GM12875 (cell line): ENCODE results near the gene GPI.

Experiments used
- H3K4me3 ChIP-seq: one replicate; pipeline ENCODE4 v1.5.1; 2011; ENCODE audit warnings: low read depth, low read length, control low read depth
- CTCF ChIP-seq: IDR thresholded peaks from 2 replicates; pipeline ENCODE4 v1.5.1; 2011; ENCODE audit warnings: low read depth, mild to moderate bottlenecking, control low read depth, inconsistent platforms, low read length, moderate library complexity, borderline replicate concordance; ENCODE audit not compliant: insufficient read depth

The GPI gene

GRCh38 chr19:34375598-34375997 lies 10.6 kb downstream of the GPI start:
- TF ChIP-seq CTCF: no peak

GRCh38 chr19:34380639-34381241 lies 15.7 kb downstream of the GPI start:
- no peak for TF ChIP-seq CTCF
- H3K4me3 ChIP-seq: no peak overlapping the region

More at GRCh38 chr19:34375598-34375997, 10.6 kb downstream of the GPI start:
- H3K4me3 ChIP-seq: no peak overlapping the region

GRCh38 chr19:34381399-34382251 lies 16.6 kb downstream of the GPI start:
- TF ChIP-seq CTCF: no peak
- no peak overlapping the region for H3K4me3 ChIP-seq

- no peak for TF ChIP-seq CTCF
- H3K4me3 ChIP-seq: no peak overlapping the region
Measured at GRCh38 chr19:34382471-34382870, 17.5 kb downstream of the GPI start.

GRCh38 chr19:34383599-34383998 lies 18.6 kb downstream of the GPI start:
- no peak overlapping the region for H3K4me3 ChIP-seq
- TF ChIP-seq CTCF: no peak

- TF ChIP-seq CTCF: no peak
- no peak overlapping the region for H3K4me3 ChIP-seq
Measured at GRCh38 chr19:34386645-34387445, 21.8 kb downstream of the GPI start.
